Choroid plexus epithelial cell (primary cell): ENCODE measurements around the gene ITGA6.

ENCODE experiments used
- DNase-seq: peaks from one replicate; pipeline ENCODE4 v3.0.0-alpha.2; 2010; ENCODE audit warnings: low read depth
- H3K4me3 ChIP-seq: 2 replicates; pipeline ENCODE4 v1.5.1; 2011; ENCODE audit warnings: low read depth, mild to moderate bottlenecking, control low read depth, low read length, moderate library complexity
- CTCF ChIP-seq: conservative IDR thresholded peaks from 2 replicates; pipeline ENCODE4 v1.5.1; 2011; ENCODE audit warnings: low read depth, mild to moderate bottlenecking, control low read depth, inconsistent platforms, low read length, moderate library complexity

Gene ITGA6

GRCh38 chr2:172427256-172427989, at the start of gene ITGA6:
Gene ITGA6 (plus strand): TSS chr2:172427586.
- peak within 1 kb of the TSS; percentile 61 for H3K4me3 ChIP-seq
- no peak for DNase-seq
- no peak for TF ChIP-seq CTCF

DNA sequence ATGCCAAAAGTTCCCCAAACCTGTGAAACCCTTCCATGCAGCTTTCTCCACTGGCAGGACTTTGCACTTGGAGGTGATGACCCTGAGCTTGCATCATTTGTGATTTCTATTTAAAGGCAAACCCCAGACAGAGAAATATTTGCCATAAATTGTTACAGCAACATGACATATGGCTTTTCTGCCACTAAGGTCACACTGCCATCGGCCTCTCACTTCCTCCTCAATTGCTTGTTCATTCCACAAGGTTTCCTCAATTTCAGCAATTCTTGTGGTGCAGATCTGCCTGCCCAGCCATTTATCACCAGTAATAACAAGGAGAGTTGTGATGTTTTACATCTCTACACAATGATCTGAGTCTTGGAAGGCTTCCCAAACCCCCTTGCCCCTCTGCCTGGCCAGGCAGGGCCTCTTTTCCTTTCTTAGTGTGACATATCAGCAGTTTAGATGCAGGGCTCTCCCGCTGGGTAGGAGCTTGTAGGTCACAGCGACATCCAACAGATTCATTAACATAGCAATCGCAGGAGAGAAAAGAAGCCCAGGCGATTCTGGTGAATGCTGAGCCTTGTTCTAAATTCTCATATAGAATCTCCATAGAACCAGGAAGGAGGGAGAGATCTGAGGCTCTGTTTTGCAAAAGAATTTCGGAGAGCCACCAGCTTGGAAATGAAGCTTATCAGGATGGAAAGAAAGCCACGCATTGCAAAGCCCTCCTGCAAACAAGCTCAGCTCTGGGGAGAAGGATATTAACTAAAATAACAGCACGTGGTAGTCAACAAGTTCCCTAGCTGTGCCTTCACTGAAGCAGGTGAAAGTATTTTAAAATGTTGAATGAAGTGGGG, 46.7 kb upstream of the ITGA6 start:
- no peak for TF ChIP-seq CTCF
- no peak overlapping the region for H3K4me3 ChIP-seq
- DNase-seq, result peak; percentile 11

- DNase-seq, result no peak
- TF ChIP-seq CTCF, result no peak
- no peak overlapping the region for H3K4me3 ChIP-seq
Observed at GRCh38 chr2:172381275-172382027, 45.9 kb upstream of the ITGA6 start.

GRCh38 chr2:172387361-172387760, 40.0 kb upstream of the ITGA6 start:
- no peak for DNase-seq
- H3K4me3 ChIP-seq, result no peak overlapping the region
- TF ChIP-seq CTCF, result no peak

GRCh38 chr2:172389685-172390339, 37.6 kb upstream of the ITGA6 start:
- DNase-seq, result no peak
- no peak for TF ChIP-seq CTCF

GRCh38 chr2:172394002-172394401, 33.4 kb upstream of the ITGA6 start:
- no peak for DNase-seq
- H3K4me3 ChIP-seq, result no peak overlapping the region

More at GRCh38 chr2:172389685-172390339, 37.6 kb upstream of the ITGA6 start:
- H3K4me3 ChIP-seq, result no peak overlapping the region

More at GRCh38 chr2:172394002-172394401, 33.4 kb upstream of the ITGA6 start:
- no peak for TF ChIP-seq CTCF
